GM19438 (cell line): Measurements from ENCODE around the gene TRAPPC10.

Experiments
- ATAC-seq: cut with Tn5 transposase; IDR thresholded peaks from one replicate; pipeline ENCODE4 v1.9.1; 2021; ENCODE audit warnings: low read depth; ENCODE audit not compliant: unreplicated experiment

The TRAPPC10 gene

DNA sequence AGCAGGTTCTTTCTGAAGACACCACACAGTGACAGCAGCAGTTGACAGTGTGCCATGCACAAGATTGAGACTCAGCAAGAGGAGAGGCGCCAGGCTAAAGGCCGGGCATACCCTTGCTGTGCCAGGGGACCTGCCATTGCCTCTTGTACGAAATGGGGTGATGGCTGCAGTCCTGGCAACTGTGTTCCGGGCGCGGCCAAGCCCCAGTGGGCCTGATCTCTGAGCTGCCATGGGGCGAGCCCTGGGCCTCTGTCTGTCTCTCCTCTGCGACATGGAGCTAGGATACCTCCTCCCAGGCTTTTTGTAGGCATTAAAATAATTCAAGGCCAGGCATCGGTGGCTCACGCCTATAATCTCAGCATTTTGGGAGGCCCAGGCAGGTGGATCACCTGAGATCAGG lies 9.6 kb upstream of the TRAPPC10 start:
- no peak for ATAC-seq

DNA sequence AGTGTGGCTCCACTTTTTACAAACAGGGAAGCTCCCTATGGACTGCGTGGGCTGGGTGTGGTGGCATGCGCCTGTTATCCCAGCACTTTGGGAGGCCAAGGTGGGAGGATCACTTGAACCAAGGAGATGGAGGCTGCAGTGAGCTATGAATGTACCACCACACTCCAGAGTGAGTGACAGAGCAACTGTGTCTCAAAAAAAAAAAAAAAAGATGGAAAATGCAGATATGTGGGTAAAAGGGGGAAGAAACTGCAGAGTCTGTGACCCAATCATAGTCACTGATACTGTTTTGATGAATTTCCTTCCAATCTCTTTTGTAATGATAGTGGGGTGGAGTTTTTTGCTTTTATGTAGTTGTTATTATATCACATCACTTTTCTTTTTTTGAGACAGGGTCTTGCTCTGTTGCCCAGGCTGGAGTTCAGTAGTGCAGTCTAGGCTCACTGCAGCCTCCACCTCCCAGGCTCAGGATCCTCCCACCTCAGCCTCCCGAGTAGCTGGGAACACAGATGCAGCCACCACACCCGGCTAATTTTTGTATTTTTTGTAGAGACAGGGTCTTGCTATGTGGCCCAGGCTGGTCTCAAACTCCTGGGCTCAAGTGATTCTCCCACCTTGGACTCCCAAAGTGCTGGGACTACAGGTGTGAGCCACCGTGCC lies 8.7 kb upstream of the TRAPPC10 start:
- no peak for ATAC-seq

DNA sequence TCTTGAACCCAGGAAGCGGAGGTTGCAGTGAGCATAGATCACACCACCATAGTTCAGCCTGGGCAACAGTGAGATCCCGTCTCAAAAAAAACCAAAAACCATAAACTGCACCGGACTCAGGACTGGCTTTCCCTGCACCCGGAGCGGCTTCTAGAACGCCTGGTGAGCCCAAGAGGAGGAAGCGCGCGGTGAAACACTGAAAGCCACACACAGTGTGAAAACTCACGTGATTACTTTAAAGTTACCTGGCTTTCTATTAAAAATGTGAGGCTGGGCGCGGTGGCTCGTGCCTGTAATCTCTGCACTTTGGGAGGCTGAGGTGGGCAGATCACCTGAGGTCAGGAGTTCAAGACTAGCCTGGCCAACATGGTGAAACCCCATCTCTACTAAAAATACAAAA lies 7.0 kb upstream of the TRAPPC10 start:
- no peak for ATAC-seq

DNA sequence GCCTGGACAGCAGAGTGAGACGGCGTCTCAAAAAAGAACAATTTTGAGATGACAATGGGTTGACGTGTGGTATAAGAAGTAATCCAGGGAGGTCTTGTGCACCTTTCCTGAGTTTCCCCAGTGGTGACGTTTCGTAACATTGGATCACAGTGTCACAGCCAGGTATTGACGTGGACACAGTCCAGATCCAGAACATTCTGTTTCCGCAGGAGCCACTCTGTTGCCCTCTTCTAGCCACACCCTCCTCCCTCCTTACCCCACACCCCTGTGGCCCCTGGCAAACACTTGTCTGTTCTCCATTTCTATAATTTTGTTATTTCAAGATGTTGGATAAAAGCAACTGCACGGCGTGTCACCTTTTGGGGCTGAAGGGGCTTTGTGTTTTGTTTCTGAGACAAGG lies 6.5 kb upstream of the TRAPPC10 start:
- ATAC-seq, result no peak

DNA sequence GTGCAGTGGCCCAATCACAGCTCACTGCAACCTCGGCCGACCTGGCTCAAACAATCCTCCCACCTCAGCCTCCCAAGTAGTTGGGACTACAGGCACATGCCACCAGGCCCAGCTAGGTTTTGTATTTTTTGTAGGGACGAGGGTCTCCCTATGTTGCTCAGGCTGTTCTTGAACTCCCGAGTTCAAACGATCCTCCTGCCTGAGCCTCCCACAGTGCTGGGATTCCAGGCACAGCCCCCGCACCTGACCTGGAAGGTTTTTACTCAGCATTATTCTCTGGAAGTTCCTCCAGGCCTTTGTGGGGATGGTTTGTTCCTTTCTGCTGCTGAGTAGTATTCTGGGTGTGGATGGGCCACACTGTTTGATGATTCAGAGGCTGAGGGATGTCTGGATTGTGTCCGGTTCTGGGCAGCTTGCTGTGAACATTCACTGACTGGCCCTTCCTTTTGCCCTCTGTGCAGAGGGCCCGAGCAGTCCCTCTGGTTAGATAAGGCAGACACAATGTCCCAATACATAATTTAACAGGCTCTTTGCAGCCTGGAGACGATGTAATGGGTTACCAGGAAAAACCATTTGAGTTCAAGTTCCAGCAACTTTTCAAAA lies 6.0 kb upstream of the TRAPPC10 start:
- no peak for ATAC-seq

DNA sequence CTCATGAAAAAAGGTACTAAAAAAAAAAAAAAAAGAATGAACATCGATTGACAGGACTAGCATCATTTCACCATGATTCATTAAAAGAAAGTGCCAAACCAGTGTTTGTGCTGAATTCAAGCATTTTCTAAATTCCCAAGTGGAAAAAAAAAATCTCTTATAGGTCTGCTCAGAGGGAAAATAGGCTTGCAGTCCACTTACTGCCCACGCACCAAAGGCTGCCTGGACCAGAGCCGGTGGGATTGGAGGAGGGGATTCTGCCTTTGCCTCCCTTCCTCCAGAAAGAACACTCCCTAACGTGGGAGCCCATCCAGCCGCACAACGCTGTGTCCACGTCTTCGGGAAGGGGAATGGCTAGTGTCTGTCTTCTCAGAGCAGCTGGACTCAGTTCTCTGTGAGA lies 5.5 kb upstream of the TRAPPC10 start:
- ATAC-seq, result no peak

DNA sequence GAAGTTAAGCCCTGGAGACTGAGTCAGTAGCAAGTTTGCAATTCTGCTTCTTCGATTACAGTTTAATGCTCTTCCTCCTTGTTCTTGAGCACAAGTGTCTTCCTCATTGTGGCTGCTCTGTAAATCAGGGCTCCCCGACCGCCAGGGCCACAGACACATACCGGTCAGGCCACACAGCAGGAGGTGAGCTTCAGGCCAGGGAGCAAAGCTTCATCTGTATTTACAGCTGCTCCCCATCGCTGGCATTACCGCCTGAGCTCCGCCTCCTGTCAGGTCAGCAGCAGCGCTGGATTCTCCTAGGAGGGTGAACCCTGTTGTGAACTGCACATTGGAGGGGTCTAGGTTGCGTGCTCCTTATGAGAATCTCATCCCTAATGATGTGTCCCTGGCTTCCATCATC lies 1.7 kb upstream of the TRAPPC10 start:
- no peak for ATAC-seq

DNA sequence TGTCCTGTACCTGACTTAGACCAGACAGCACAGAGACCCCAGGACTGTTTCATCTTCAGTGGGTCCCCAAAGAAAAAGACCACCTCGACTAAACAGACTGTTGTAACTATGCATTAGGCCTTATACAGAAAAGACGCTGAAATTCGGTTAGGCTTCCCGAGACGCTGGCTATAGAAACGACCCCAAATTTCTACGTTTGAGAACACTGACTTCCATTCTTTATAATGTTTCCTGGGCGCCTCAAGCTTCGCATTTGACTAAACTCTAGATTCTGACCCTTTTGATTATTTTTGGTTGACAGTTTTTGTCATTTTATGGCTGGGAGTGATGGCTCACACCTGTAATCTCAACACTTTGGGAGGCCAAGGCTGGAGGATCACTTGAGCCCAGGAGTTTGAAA lies 986 bp upstream of the TRAPPC10 start:
- no peak for ATAC-seq

DNA sequence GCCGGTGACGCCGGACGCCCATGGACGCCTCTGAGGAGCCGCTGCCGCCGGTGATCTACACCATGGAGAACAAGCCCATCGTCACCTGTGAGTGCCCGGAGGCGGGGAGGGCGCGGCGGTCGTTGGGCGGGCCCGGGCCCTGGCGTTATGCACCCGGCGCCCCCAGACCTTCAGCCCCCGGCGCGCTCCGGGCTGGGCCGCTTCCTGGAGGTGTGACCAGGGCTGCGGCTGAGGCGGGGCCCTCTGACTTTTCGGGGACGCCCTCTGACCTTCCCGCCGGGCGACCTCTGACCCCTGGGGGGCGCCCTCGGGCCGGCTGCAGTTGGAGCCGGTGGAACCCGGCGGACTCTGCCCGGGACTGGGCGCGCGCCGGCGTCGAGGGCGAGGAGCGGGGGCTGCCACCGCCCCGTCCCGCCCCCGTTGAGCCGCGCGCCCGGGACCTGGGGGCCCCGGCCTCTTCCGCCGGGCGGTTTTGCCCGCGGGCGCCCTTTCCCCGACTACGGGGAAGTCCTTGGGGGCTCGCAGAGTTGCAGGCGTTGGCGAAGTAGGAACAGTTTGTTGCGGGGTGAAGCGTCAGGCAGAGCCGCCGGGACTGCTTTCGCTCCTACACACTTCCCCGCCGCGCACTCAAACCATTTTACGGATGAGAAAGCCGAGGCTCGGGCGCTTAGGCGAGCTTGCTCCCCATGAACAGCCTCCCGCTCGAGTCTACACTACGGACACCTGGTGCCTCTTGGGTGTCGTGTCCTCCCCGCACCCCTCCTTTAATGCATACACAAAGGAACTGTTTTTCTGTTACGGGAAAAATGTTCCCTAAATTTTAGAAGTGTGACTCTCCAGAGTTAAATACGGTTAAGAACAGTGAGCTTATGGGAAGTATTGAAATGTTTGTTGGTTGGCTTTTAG lies 618 bp downstream of the TRAPPC10 start:
- peak; percentile 74 for ATAC-seq

DNA sequence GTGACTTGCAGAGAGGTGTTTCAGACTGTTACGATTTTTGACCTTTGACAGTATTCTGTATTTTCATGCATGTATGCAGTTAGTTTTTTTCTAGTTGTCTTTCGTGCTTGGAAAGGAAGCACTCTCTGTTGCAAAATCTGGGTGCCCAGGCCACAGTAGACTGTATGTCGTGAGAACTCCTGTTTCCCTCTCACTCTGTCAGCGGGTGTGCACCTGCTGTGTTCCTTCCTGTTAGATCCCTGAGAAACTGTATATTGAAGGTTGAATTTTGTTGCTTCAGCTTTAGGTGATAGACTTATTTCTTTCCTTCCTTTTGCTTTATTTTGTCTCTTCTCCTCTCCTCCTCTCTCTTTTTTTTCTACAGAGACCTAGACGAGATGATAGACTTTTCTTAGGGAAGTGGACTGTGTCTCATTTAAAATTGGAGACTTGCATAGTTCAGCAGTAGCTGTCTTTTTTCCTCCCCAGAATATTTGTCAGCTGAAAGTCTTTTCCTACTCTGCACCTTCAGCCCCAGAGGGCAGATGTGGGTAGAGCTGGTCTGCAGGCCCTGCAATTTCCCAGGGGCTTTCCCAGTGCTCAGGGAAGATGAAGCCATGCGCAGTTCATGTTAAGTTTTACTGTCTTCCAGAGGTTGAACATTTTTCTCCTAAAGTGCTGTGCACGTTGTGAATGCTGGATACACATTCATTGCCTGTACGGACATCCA lies 1.4 kb downstream of the TRAPPC10 start:
- no peak for ATAC-seq

DNA sequence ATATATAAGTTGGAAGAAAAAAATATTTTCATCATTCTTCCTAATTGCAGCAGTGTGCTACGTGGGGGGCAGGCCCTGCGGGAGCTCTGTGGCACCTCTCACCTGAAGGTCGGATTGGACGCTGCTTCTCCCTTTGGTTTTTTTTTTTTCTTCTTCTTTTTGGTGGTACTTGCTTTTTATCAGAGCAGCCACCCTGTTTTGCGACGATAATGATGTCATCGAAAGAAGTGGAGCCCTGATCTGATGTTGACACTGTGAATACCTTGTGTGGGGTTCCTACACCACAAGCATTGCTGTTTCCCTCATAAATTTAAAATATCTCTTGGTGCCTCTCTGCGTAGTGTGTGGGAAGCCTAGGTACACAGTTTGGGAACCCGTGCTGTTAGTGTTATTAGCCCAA lies 5.5 kb downstream of the TRAPPC10 start:
- ATAC-seq, result no peak

DNA sequence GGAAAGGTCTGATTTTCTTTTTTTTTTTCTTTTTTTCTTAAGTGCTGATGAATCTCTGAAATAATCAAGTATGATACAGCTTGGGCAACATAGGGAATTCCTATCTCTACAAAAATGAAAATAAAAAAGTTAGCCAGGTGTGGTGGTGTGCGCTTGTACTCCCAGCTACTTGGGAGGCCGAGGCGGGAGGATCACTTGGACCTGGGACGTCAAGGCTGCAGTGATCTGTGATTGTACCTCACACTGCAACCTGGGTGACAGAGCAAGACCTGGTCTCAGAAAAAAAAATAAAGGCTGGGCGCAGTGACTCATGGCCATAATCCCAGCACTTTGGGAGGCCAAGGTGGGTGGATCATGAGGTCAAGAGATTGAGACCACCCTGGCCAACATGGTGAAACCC lies 6.0 kb downstream of the TRAPPC10 start:
- ATAC-seq, result no peak

DNA sequence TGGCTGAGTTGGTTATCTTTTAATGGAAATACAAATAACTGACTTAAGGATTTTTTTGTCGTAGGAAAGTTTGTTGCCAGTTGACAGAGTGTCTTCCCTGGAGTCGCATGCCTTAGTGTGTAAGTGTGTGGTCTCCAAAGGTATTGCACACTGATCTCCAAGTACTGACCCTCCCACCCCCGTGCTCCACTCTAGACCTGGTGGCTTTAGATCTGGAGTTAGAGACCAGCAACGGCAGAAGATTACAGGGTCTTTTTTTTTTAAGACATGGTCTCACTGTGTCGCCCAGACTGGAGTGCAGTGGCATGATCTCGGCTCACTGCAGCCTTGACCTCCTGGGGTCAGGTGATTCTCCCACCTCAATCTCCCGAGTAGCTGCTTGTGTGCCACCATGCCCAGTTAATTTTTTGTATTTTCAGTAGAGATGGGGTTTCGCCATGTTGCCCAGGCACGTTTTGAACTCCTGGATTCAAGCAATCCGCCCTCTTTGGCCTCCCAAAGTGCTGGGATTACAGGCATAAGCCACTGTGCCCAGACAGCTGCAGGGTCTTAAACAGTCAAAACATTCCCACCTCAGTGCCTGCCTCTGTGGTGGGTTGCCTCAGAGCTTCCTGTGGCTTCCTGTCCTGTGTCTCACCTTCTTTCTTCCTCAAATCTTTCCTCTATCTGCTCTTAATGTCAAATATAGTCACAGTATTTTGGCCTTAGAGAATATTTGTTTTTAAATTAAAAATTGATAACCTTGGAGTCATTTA lies 6.9 kb downstream of the TRAPPC10 start:
- ATAC-seq, result no peak

DNA sequence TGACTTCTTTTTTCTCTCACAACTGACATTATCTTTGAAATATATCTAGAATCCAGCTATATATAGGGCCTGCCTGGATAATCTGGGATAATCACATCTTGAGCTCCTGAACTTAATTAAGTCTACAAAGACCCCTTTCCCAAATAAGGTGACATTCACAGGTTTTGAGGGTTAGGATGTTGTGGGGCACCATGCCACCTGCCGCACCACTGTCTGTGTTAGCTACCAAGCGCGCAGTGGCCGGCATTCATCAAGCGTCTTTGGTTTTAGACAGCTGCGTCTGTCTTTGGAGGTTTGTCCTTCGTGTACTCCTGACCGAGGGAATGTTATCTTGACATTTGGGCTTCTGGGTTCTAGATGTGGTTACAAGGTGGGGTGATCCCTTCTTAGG lies 7.5 kb downstream of the TRAPPC10 start:
- ATAC-seq, result no peak

DNA sequence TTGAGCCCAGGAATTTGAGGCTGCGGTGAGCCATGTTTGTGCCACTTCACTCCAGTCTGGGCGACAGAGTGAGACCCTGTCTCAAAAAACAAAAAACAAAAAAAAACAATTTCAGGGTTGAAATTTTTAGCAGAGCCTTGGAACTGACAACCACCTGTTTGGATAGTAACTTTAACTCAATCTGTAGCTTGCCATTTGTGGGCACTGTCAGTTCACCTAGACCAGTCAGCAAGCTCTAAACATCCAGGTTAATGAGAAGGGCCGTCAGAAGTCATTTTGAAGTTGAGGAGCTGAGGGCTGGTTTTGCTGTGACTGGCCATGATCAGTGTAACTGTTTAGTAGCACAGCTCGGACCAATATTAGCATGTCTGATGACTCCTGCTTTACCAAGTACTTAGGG lies 8.4 kb downstream of the TRAPPC10 start:
- no peak for ATAC-seq

DNA sequence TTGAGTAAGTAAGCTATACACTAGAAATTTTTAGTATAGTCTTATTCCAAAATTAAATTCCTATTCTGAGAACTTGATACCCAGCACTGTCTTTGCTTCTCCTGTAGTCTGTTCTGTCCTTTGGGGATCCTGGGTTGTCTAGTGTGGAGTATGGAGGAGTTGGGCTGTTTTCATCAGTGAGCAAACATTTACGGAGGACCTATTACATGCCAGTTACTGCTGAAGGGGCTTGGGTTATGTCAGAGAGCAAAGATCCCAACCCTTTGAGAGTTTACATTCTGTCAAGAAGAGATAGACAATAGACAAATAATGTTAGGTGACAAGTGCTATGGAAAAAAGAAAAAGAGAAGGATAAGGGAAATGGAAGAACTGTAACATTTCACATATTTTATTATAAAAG lies 9.0 kb downstream of the TRAPPC10 start:
- no peak for ATAC-seq

DNA sequence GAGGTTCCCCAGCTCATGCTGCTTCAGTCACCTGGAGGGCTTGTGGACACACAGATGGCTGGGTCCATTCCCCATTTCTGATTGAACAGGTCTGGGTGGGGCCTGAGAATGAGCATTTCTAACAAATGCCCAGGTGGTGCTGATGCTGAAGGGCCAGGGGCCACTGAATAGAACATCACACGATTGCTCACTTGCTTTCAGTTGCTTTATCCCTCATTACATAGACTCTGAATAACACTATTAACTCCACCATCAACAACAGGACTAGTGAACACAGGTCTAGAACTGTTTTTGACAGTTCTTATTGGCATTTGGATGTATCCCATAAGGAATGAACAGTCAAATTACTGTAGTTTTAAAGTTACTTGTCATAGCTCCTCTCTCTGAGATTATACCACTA lies 12.1 kb downstream of the TRAPPC10 start:
- no peak for ATAC-seq

DNA sequence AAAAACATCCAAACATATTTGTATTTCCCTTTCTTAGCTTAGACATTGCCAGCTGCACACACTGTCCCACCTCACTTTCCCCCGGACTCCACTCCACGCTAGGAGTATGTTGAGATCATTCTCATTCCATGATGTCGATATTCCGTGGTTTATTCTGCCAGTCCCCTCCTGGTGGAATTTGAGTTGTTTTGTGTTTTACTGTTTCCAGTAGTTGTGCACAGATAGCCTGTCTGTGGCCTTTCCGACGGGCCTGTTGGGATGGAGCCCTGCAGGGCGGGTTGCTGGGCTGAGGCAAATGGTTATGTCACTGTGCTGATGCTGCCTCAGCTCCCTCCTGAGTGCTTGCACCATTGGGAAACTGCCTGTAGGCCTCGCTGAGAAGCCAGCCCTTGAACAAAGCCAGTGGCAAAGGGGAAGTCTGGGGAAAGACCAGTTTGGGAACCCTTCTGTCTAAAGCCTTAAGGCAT lies 12.8 kb downstream of the TRAPPC10 start:
- ATAC-seq, result no peak

DNA sequence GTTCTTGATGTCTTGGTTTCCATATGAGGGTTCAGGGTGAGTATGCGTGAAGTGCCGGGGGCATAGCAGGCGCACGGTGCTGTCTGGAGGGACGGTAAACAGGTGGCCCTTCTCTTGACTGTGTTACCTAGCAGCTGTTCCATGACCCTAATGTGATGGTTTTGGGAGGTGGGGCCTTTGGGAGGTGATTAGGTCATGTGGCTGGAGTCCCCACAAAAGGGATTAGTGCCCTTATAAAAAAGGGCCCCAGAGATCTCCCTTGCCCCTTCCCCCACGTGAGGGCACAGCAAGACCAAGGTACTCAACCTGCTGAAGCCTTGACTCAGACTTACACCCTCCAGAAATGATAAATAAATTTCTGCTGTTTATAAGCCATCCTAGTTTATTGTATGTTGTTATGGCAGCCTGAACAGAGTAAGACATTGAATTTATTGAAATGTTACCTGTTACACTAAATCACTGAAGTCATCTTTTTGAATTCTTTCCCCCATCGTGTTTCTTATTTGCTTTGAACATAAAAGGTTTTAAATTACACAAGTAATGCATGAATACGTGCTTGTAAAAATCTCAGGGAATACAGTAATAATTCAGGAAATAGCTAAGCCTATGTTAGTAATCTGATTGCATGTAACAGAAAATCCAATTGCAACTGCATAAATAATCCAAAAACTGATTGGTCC lies 15.6 kb downstream of the TRAPPC10 start:
- ATAC-seq, result no peak

DNA sequence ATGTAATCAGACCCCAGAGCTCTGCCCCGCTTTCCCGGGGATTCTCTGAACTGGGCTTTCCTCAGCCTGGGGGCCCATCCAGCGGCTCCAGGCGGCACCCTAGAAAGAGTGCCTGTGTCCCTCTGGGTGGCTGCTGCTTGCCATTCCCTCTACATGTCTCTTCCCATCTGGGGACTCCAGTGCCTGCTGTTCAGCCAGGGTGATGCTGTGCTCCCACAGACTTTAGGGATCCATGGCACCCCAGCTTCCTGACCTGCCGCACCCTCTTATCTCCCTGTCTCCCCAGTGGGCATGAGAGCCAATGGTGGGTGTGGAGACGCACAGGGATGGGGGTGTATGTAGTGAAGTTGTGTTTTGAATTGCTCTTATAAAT lies 16.2 kb downstream of the TRAPPC10 start:
- no peak for ATAC-seq
